Non-pigmented ciliary epithelial cell (primary cell): Measurements from ENCODE around the gene UPK3A.
A peak's percentile ranks its signal among the peaks of the same experiment; 100 is the strongest.
"Not testable (repeated sequence)": the region's sequence is repeated elsewhere in the genome, so short reads cannot be mapped to it uniquely, and the experiment has no call there.

ENCODE experiments used
- DNase-seq: peaks from one replicate; pipeline ENCODE4 v3.0.0-alpha.2; 2010; ENCODE audit warnings: low read depth

Gene UPK3A

DNA sequence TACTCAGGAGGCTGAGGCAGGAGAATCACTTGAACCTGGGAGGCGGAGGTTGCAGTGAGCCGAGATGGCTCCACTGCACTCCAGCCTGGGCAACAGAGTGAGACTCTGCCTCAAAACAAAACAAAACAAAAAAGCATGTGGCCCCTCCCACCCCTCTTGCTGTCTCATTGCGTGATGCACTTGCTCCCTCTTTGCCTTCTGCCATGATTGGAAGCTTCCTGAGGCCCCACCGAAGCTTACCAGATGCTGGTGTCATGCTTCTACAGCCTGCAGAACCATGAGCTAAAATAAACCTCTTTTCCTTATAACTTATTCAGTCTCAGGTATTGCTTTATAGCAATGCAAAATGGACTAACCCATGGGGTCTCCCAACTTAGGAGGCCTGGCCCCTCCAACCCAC, 26.8 kb upstream of the UPK3A start:
- DNase-seq: not testable (repeated sequence)

DNA sequence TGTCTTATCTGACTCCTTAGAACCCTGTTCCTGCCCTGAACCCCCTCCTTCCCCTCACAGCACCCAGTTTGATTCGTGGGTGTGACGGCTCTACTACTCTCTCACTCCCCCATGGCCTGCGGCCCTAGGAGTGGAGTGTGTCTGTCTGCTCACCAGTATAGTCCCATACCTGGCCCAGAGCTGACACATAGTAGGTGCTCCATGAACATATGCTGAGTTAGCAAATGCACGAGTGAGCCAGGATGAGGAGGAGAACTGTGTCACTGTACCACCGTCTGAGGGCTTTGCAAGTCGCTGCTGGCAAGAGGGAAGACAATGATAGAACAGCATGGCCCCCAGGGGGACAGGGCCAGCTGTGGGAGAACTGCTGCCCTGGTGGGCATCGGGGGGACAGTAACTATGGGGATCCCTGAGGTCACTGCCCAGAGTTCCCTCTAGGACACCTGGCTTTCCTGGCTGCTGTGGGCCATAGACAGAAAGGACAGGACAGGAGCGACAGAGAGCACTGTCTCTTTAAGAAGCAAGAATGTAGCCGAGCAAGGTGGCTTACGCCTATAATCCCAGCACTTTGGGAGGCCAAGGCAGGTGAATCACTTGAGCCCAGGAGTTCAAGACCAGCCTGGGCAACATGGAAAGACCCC, 24.9 kb upstream of the UPK3A start:
- no peak for DNase-seq

DNA sequence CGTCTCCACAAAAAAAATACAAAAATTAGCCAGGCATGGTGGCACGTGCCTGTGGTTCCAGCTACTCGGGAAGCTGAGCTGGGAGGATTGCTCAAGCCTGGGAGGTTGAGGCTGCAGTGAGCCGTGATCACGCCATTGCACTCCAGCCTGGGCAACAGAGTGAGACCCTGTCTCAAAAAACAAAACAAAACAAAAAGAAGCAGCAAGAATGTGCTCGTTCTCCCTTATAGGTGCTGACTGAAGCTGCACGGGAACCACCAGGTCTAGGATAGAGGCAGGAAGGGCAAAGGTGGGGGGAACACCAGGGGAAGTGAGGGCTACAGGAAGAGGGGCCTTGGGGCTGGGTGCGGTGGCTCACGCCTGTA, 24.4 kb upstream of the UPK3A start:
- not testable (repeated sequence) for DNase-seq

GRCh38 chr22:45261407-45262088, 23.2 kb upstream of the UPK3A start:
- DNase-seq: no peak

GRCh38 chr22:45262195-45262930, 22.4 kb upstream of the UPK3A start:
- DNase-seq: no peak

DNA sequence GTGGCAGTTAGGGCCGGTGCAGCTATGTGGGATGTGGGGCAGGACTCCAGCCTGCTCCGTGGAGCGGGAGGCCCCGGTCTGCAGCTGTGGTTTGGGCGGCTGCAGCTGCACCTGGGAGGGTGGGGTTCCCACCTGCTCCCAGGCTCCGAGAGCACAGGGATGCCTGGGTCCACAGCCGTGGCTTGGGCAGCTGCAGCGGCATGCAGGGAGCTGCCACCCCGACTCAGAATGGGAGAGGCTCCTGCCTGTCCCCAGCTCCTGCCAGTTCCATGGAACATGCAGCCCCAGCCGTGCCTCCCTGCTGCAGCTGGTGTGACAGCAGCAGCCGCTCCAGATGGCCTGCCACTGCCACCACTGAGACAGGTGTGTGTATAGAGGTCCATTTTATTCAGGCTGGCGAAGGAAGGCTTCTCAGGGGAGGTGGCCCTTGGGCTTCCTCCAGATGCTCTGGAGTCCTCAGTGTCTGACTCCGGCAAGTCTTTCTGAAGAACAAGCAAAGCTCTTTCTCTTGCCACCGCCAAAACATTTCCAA, 21.8 kb upstream of the UPK3A start:
- no peak for DNase-seq

DNA sequence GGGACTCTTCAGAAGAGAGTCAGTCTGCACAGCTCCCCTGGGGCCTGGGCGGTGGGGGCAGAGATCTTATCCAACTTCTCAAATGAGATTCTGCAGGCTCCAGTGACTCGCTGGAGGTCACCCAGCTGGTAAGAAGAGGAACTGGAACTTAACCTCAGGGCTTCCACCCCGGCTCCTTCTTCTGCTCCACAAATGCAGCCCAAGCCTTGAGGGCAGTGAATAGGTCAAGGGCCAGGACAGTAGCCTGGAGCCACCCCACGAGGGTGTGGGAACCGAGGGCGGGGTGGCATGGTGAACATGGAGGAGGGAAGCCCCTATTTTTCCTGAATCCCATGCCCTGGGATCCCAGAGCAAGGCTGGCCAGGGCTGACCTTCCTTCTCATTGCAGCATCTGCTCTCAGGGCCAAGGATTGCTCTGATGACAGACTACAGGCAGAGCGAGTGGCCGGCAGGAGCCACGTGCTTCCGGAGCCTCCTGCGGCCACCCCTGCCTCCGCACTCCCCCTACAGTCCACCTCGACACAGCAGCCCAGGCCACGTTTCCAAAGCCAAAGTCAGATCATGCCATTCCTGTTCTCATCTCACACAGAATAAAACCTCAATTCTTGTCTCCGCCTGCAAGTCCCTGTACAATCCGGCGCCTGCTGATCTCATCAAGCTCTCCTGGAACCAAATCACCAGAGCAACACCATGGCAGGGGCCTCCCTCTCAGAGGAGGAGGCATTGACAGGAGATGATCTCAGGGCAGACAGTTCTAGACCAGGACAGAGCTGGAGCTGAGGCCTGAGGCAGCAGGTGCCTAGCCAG, 21.1 kb upstream of the UPK3A start:
- peak; percentile 22 for DNase-seq

GRCh38 chr22:45265535-45265934, 19.2 kb upstream of the UPK3A start:
- no peak for DNase-seq

DNA sequence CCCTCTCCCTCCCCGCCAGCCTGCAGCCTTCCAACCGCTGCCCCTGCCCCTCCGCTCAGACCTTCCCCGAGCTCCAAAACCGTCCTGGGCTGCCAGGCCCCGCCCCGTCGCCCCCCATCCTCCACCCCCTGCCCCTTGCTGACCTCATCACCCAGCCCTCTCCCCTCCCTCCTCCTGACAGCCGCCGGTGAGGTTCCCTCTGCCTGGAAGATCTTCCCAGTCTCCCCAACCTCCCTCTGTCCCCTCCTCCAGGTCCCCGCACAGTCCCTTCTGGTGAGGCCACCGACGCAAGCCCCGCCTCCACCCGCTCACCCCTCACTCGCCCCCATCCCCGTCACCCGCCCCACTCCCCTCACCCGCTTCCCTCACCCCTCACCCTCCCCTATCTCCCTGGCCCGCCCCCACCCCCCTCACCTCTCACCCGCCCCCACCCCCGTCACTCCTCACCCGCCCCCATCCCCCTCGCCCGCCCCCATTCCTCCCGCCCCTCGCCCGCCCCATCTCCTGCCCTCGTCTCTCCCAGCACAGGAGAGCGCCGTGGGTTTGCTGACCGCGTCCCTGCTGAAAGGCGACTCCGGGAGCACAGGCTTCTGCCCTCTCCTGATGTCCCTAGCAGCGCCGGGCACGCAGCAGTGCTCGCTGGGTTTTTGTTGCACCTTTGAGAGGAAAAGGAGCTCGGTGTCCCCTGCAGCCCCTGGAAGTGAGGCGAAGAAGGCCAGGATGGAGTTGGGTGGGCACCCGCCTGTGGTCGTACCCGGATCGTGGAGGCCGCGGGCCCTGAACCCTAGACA, 16.4 kb upstream of the UPK3A start:
- no peak for DNase-seq

DNA sequence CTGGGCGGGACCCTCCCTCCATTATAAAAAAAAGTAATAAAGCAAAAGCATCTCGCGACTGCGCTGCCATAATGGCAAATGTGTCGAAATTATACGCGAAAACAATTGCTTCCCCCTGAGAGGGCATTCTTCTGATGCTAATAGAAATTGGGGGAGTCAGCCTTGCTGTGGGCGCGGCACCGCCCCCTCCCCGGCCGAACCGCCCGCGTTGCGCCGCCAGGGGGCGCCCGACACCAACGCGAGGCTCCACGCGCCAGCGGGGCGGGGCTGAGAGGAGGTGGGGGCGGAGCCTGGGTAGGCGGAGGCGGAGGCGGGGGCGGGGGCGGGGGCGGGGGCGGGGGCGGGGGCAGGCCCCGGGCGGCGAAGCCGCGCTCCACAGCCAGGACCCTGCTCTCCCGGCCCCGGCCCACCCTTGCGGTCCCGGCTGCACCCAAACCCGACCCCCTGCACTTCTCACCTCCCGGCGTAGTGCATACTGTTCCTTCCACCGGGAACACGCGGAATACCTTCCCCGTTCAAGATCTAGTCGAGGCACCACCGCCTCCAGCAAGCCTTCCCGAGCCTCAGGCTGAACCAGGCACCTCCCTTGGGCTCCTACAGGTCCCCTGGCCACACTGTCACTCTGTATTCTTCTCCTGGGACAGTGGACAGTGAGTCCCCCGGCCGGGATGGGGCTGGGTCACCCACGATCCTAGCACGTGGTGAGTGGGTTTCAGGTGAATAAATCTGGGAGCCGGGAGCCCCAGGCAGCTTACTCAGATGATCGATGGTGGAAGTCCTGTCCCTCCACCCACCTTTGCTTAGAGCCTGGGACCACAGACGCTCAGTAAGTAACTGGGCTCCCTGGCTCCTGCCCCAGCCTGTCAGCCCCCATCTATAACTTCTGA, 15.5 kb upstream of the UPK3A start:
- no peak for DNase-seq

- DNase-seq: no peak
These were observed 14.4 kb upstream of the UPK3A start for GRCh38 chr22:45270095-45271020.

DNA sequence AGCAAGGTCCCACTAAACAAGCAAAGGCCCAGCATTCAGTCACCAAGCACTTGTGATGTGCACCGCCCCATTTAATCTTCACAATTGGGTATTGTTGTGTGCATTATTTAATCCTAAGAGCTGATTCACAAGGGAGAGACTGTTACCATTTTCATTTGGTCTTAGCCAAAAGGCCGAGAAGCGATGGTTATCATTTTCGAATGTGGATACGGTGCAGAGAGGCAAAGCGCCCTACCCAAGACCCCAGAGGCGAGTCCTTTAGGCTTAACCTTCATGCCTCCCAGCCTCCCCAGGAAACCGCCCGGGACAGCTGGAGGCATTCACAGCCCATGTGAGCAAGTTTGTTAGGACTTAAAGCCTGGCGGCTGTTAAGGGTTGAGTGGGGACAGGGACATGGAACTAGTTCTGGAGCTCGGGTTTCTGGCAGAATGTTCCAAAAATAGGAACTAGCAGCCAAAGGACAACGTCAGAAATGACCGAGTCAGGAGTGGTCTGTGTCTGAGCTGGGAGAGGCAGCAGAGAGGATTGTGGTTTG, 13.0 kb upstream of the UPK3A start:
- DNase-seq: no peak

DNA sequence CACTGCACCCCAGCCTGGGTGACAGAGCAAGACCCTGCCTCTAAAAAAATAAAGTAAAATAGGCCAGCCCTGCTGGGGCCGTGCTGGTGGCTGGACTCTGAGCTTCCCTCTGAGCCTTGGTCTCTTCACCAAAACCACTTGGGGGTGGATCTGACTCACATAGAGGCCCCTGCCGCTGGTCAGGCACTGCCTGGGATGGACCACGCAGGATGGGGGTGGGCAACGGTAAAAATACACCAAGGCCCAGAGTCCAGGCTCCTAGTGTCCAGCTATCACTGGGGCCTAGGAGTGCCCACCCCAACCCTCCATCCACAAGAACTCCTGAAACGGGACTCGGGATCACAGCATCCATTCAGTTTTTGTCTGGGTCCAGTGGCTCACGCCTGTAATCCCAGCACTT, 12.3 kb upstream of the UPK3A start:
- DNase-seq: no peak

- DNase-seq: no peak
These were observed 11.2 kb upstream of the UPK3A start for GRCh38 chr22:45273452-45274075.

- no peak for DNase-seq
These were observed 8.1 kb upstream of the UPK3A start for GRCh38 chr22:45276507-45277105.

GRCh38 chr22:45277720-45278119, 7.0 kb upstream of the UPK3A start:
- DNase-seq: not testable (repeated sequence)

DNA sequence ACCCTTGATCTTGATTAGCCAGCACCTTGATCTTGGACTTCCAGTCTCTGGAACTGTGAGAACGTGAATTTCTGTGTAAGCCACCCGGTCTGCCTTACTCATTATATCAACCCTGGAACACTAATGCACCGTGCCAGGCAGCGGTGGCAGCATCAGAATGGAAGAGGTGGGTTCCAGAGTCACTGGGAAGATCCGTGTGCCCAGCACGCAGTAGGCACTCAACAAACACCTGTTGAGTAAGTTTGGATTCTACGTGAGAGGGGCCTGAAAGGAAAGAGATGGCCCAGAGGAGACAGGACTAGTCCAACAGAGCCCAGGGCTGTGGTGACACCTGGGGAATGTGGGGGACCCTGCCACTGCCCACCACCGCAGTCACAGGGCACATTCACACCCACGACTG, 6.6 kb upstream of the UPK3A start:
- no peak for DNase-seq

DNA sequence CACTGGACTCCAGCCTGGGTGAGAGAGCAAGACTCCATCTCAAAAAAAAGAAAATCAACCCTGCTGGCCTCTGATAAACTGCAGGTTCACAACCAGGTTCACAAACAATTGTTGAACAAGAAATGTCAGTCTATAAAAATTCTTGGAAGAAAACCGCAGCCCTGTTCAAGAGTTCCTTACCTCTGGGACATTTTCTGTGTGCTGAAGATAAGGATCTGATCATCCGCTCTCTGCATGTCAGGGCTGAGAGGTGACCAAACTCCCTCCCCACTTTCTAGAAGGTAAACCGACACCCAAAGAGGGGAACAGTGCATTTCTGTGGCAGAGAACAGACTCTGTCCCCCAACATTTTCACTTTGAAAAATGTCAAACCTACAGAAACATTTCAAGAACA, 4.2 kb upstream of the UPK3A start:
- DNase-seq: no peak
